Measurements from ENCODE around the gene SLC35F1.

SLC35F1 gene

DNA sequence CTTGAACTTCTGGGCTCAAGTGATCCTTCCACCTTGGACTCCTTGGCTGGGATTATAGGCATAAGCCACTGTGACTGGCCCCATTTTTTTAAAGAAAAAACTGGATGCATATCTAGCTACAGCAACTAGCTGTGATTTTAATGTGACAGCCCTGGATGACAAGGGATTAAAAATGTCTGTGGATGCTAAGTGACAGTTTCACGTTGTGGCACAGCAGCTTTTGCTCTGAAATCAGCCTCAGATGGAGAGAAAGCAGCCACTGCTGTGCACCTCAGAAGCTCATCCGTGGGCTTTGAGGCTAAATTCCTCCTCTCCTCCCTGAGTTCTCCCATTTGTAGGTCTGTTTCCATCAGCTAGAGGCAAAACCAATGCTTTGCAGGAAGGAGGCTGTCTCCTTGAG is 195.3 kb downstream of the SLC35F1 start:
- TF ChIP-seq, protein P1, sequence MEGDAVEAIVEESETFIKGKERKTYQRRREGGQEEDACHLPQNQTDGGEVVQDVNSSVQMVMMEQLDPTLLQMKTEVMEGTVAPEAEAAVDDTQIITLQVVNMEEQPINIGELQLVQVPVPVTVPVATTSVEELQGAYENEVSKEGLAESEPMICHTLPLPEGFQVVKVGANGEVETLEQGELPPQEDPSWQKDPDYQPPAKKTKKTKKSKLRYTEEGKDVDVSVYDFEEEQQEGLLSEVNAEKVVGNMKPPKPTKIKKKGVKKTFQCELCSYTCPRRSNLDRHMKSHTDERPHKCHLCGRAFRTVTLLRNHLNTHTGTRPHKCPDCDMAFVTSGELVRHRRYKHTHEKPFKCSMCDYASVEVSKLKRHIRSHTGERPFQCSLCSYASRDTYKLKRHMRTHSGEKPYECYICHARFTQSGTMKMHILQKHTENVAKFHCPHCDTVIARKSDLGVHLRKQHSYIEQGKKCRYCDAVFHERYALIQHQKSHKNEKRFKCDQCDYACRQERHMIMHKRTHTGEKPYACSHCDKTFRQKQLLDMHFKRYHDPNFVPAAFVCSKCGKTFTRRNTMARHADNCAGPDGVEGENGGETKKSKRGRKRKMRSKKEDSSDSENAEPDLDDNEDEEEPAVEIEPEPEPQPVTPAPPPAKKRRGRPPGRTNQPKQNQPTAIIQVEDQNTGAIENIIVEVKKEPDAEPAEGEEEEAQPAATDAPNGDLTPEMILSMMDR (IDR thresholded peaks at IDR 0.05; ENCODE audit: insufficient read depth, missing control alignments), result no peak
- FAIRE-seq (no peak), DNase-seq (ENCODE audit: insufficient read length, low spot score) (no peak)

DNA sequence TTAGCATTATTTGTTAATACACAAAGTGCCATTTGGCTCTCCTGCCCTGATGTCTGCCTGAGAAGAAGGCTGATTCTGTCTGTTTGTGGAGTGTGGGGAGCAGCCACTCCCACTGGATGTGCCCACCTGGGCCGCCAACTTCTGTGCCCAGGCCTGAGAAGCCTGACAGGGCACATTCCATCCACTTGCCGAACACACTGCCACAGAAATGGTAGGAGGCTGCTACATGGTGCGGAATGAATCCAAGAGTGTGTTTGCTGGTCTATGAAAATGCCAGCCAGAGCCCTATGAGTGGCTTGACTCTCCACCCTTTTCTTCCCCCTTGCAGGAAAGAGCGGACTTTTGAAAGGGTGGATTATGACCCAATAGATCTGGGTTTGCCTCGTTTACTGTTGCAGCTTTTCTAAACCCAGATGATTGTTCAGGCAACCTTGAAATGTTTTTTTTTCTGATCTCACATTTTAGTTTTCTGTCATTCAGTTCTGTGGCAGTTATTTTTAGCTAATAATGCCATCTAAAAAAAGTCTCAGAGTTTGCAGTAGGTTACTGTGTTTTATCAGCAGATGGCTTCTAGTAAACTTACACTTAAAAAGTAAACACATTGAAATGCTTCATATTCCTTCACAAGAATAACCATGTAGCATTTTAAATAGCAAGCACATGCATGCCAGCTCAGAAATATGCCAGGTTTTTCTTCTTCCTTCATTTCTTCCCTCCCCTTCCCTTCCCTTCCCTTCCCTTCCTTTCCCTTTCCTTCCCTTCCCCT is 196.5 kb downstream of the SLC35F1 start:
- DNase-seq (ENCODE audit: insufficient read length, low spot score) (no peak), FAIRE-seq (no peak)
- TF ChIP-seq, protein P1 (IDR thresholded peaks at IDR 0.05; ENCODE audit: insufficient read depth, missing control alignments), result no peak

DNA sequence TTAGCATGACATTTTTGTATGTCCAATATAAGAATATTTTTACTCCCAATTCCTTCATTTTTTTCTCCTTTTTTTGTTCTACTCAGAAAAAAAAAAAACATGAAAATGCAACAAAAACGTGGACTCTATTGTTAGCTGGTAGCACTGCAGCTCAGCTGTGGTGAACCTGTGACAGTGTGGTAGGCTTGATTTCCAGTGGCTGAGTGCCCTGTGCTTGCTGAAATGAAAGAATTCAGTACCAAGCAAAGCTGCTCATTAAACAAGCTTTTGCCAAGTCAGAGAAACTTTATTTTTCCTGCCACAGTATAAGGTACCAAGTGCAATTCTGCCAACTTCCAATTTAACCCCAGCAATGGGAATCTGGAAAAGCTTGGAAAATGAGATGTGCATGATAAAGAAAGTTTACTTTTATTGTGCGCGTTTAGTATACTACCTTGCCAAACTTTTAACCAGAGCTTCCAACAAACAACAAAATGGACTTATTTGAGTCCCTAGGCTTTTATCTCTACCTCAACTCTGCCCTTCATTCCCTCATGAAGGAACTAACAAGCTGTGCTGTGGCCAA is 215.2 kb downstream of the SLC35F1 start:
- FAIRE-seq (no peak), DNase-seq (ENCODE audit: insufficient read length, low spot score) (no peak)
- TF ChIP-seq, protein P1 (IDR thresholded peaks at IDR 0.05; ENCODE audit: insufficient read depth, missing control alignments), result no peak

DNA sequence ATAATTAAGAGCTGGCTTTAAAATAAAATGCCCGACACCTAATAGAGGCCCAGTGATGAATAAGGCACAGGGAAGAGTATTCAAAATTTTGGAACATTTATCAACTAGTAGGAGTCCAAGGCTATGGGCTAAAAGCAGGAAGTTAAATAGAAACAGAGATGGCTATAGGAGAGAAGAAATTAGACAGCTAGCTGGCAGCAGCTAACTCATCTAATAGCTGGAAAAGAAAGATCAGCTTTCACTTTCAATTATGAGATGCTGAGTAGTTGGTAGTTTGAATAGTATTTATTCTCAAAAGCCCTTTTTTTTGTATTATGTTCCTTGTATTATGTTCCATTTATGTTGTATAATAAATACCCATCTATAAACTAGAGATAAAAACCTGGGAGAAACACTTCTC is 215.7 kb downstream of the SLC35F1 start:
- no peak for DNase-seq (ENCODE audit: insufficient read length, low spot score)
- TF ChIP-seq, protein P1 (IDR thresholded peaks at IDR 0.05; ENCODE audit: insufficient read depth, missing control alignments), result no peak
- FAIRE-seq, result no peak

DNA sequence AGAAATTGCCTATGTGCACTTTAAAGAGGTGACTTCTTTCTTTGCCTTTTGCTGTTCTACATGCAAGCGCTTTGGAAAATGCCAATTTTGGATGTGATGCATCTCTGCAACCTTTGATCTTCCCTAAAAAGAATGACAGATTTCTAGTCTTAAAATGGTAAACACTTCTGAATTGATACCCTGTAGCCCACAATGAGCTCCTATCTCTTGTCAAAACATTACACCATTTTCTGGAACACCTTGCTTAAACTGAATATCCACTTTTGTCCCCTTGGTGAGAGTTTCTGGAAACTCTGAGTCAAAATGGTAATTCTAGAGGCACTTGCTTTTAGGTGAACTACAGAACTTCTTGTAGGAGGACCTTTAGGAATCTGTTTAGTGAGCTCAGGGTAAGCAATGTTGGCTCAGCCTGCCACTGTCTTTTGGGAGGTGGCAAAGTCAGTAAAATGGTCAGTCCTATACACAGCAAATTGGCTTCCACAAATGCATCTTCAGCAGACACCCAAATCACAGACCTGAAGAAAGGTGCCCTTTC is 216.5 kb downstream of the SLC35F1 start:
- TF ChIP-seq, protein P1 (IDR thresholded peaks at IDR 0.05; ENCODE audit: insufficient read depth, missing control alignments), result no peak
- FAIRE-seq, result no peak
- no peak for DNase-seq (ENCODE audit: insufficient read length, low spot score)

DNA sequence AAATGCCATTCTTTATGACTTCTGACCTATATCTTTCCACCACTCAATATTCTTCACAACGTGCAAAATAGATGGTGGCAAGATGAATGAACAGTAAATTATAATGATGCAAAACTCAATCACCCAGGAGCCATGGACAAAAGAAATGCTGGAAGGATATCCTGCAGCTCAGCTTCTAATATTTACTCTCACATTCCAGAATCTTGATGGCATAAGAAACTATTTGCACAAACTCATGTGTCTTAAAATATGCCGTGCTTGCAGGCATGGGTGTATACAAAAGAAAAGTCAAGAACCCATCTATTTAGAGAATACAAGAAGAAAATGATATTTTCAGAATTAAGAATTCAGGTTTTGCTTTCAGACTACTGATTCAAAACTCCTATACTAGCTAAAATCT is 217.8 kb downstream of the SLC35F1 start:
- FAIRE-seq, result no peak
- TF ChIP-seq, protein P1 (IDR thresholded peaks at IDR 0.05; ENCODE audit: insufficient read depth, missing control alignments), result no peak
- no peak for DNase-seq (ENCODE audit: insufficient read length, low spot score)

DNA sequence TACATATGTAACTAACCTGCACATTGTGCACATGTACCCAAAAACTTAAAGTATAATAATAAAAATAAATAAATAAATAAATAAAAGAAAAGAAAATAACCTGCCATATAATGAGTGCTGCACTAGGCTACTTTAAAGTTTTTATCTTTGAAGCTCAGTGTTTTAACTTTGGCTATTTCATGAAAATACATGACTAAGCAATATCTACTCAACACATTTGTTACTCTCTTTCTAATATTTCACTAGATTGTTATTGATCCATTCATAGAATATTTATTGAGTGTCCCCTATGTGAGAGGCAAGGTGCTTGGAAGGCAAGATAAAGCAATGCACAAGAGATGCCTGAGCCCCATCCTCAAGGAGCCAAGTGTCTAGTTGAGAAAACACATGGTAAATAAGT is 221.7 kb downstream of the SLC35F1 start:
- FAIRE-seq, result no peak
- no peak for DNase-seq (ENCODE audit: insufficient read length, low spot score)
- TF ChIP-seq, protein P1 (IDR thresholded peaks at IDR 0.05; ENCODE audit: insufficient read depth, missing control alignments), result no peak
